H9 (cell line): ENCODE measurements around the gene ARHGAP10. TPM values are rescaled to one million over a fixed set of nuclear protein-coding genes. Genes with fewer than 3 reads are reported as not detected.

ENCODE experiments used
- DNase-seq: peaks from one replicate; pipeline ENCODE4 v3.0.0-alpha.2; 2017
- H2AFZ ChIP-seq: one replicate; pipeline ENCODE4 v1.6.1; 2013; ENCODE audit warnings: mild to moderate bottlenecking, low read length, control low read depth, moderate library complexity
- H2AK5ac ChIP-seq: 2 replicates; pipeline ENCODE4 v1.6.1; 2013; ENCODE audit warnings: low read length, control low read depth, mixed read lengths; ENCODE audit not compliant: insufficient read length
- H2BK120ac ChIP-seq: one replicate; pipeline ENCODE4 v1.6.1; 2013; ENCODE audit warnings: low read depth, mild to moderate bottlenecking, low read length, control low read depth, inconsistent platforms; ENCODE audit not compliant: poor library complexity, severe bottlenecking
- H2BK12ac ChIP-seq: 2 replicates; pipeline ENCODE4 v1.6.1; 2013; ENCODE audit warnings: low read length, control low read depth, mixed read lengths, low read depth; ENCODE audit not compliant: insufficient read length
- H2BK15ac ChIP-seq: 2 replicates; pipeline ENCODE4 v1.6.1; 2013; ENCODE audit warnings: low read depth, low read length, control low read depth
- H2BK20ac ChIP-seq: one replicate; pipeline ENCODE4 v1.6.1; 2013; ENCODE audit warnings: low read depth, mild to moderate bottlenecking, low read length, control low read depth, inconsistent platforms; ENCODE audit not compliant: poor library complexity, severe bottlenecking
- H2BK5ac ChIP-seq: 2 replicates; pipeline ENCODE4 v1.6.1; 2013; ENCODE audit warnings: low read length, control low read depth, mixed read lengths; ENCODE audit not compliant: insufficient read length
- H3K14ac ChIP-seq: 2 replicates; pipeline ENCODE4 v1.6.1; 2013; ENCODE audit warnings: low read length, control low read depth; ENCODE audit not compliant: insufficient read depth
- H3K18ac ChIP-seq: 2 replicates; pipeline ENCODE4 v1.6.1; 2013; ENCODE audit warnings: low read depth, mild to moderate bottlenecking, mixed read lengths, low read length, control low read depth; ENCODE audit not compliant: insufficient read length
- H3K23ac ChIP-seq: 2 replicates; pipeline ENCODE4 v1.6.1; 2013; ENCODE audit warnings: low read length, control low read depth, mixed read lengths, low read depth; ENCODE audit not compliant: insufficient read length
- H3K23me2 ChIP-seq: 2 replicates; pipeline ENCODE4 v1.6.1; 2013; ENCODE audit warnings: low read depth, mild to moderate bottlenecking, mixed read lengths, low read length, control low read depth; ENCODE audit not compliant: insufficient read length, poor library complexity, severe bottlenecking
- H3K27ac ChIP-seq: 2 replicates; pipeline ENCODE4 v1.5.1; 2013; ENCODE audit warnings: low read length, control low read depth, mixed read lengths, low read depth; ENCODE audit not compliant: insufficient read length
- H3K27me3 ChIP-seq: 2 replicates; pipeline ENCODE4 v1.6.1; 2013; ENCODE audit warnings: low read length, control low read depth, inconsistent platforms; ENCODE audit not compliant: insufficient read depth
- H3K4ac ChIP-seq: 2 replicates; pipeline ENCODE4 v1.6.1; 2013; ENCODE audit warnings: low read depth, mild to moderate bottlenecking, control low read depth, inconsistent platforms, low read length, moderate library complexity
- H3K4me1 ChIP-seq: 2 replicates; pipeline ENCODE4 v1.6.1; 2013; ENCODE audit warnings: low read length, control low read depth, inconsistent platforms; ENCODE audit not compliant: insufficient read depth
- H3K4me2 ChIP-seq: 2 replicates; pipeline ENCODE4 v1.6.1; 2013; ENCODE audit warnings: low read length, control low read depth, mixed read lengths; ENCODE audit not compliant: insufficient read length, insufficient read depth
- H3K56ac ChIP-seq: 2 replicates; pipeline ENCODE4 v1.6.1; 2013; ENCODE audit warnings: low read depth, mild to moderate bottlenecking, mixed read lengths, low read length, control low read depth; ENCODE audit not compliant: insufficient read length
- H3K79me1 ChIP-seq: 2 replicates; pipeline ENCODE4 v1.6.1; 2013; ENCODE audit warnings: low read depth, mild to moderate bottlenecking, moderate library complexity, low read length, control low read depth, inconsistent platforms; ENCODE audit not compliant: insufficient read depth, poor library complexity, severe bottlenecking
- H3K79me2 ChIP-seq: 2 replicates; pipeline ENCODE4 v1.6.1; 2013; ENCODE audit warnings: low read length, control low read depth, inconsistent platforms; ENCODE audit not compliant: insufficient read depth
- H3K9ac ChIP-seq: 2 replicates; pipeline ENCODE4 v1.6.1; 2013; ENCODE audit warnings: low read length, control low read depth, mixed read lengths; ENCODE audit not compliant: insufficient read length; ENCODE audit errors: extremely low read depth
- H3K9me3 ChIP-seq: one replicate; pipeline ENCODE4 v1.6.1; 2013; ENCODE audit warnings: low read depth, low read length, inconsistent platforms; ENCODE audit not compliant: control insufficient read depth
- H3T11ph ChIP-seq: one replicate; pipeline ENCODE4 v1.6.1; 2013; ENCODE audit warnings: mild to moderate bottlenecking, low read length, control low read depth, inconsistent platforms
- H4K20me1 ChIP-seq: one replicate; pipeline ENCODE4 v1.6.1; 2013; ENCODE audit not compliant: control insufficient read depth, insufficient read length, insufficient read depth
- H4K5ac ChIP-seq: 2 replicates; pipeline ENCODE4 v1.6.1; 2013; ENCODE audit warnings: low read depth, mild to moderate bottlenecking, mixed read lengths, low read length, control low read depth; ENCODE audit not compliant: insufficient read length
- H4K8ac ChIP-seq: replicated peaks from 2 replicates; pipeline ENCODE4 v1.6.1; 2013; ENCODE audit warnings: low read length, control low read depth, mixed read lengths, low read depth; ENCODE audit not compliant: insufficient read length
- H4K91ac ChIP-seq: 2 replicates; pipeline ENCODE4 v1.6.1; 2013; ENCODE audit warnings: low read depth, mild to moderate bottlenecking, moderate library complexity, mixed read lengths, low read length, control low read depth; ENCODE audit not compliant: insufficient read length
- H3K27ac Mint-ChIP-seq, 3 experiments: 2 replicates in 2 of 3; 3 replicates in 1 of 3; pipeline ENCODE4 v1.8.0; 2020 to 2021; ENCODE audit warnings: mixed read lengths in 3 of 3, mild to moderate bottlenecking in 1 of 3, moderate library complexity in 1 of 3
- H3K27me3 Mint-ChIP-seq: 2 replicates; pipeline ENCODE4 v1.8.0; 2021; ENCODE audit warnings: low read depth, mild to moderate bottlenecking, moderate library complexity, mixed read lengths
- H3K36me3 Mint-ChIP-seq, 3 experiments: 2 replicates in 2 of 3; 3 replicates in 1 of 3; pipeline ENCODE4 v1.8.0; 2020 to 2021; ENCODE audit warnings: low read depth in 3 of 3, mixed read lengths in 3 of 3; ENCODE audit not compliant: insufficient read depth in 1 of 3
- H3K4me1 Mint-ChIP-seq, 2 experiments: 2 replicates each; pipeline ENCODE4 v1.8.0; 2020; ENCODE audit warnings: mixed read lengths in 2 of 2
- H3K4me3 Mint-ChIP-seq, 2 experiments: 2 replicates in 1 of 2; 3 replicates in 1 of 2; pipeline ENCODE4 v1.8.0; 2020 to 2021; ENCODE audit warnings: mild to moderate bottlenecking in 2 of 2, mixed read lengths in 2 of 2, moderate library complexity in 1 of 2
- H3K9me3 Mint-ChIP-seq, 2 experiments: 2 replicates in 1 of 2; 3 replicates in 1 of 2; pipeline ENCODE4 v1.8.0; 2020; ENCODE audit warnings: mild to moderate bottlenecking in 2 of 2, mixed read lengths in 2 of 2, moderate library complexity in 1 of 2
- WGBS: extraction: QIAGEN DNeasy Blood & Tissue Kit; methylation state at CpG from one replicate; pipeline ENCODE4 v1.1.7; 2013; ENCODE audit warnings: missing lambda C conversion rate, low lambda C conversion rate, mixed read lengths; ENCODE audit not compliant: insufficient read length; ENCODE audit errors: extremely low coverage; 5-methylcytosine and 5-hydroxymethylcytosine counted together
- total RNA-seq: library from RNA; stranded (reverse); gene quantifications from 2 replicates; pipeline ENCODE4 v1.2.1, GENCODE V29; 2021
- TF ChIP-seq, protein P1 (sequence below): fragments of 200-600 bp; sonication (generic); conservative IDR thresholded peaks from 3 replicates; pipeline ENCODE4 v1.8.0; 2021; ENCODE audit warnings: antibody characterized with exemption, mild to moderate bottlenecking

ARHGAP10 gene
- total RNA-seq, 1 experiment from 2014 or later = 7.8 TPM

GRCh38 chr4:147778942-147779341 lies 47.1 kb downstream of the ARHGAP10 start:
- Histone ChIP-seq H3K9ac (no peak overlapping the region), H3K56ac (no peak overlapping the region), H2BK5ac (no peak overlapping the region), H4K5ac (no peak overlapping the region), H3K27me3 (no peaks in the 10 kb centered on the region), H2AK5ac (no peak overlapping the region), H4K20me1 (no peaks in the 10 kb centered on the region), H4K91ac (no peak overlapping the region), H3T11ph (no peak overlapping the region), H3K4me2 (no peak overlapping the region), H3K79me1 (no peaks in the 10 kb centered on the region), H3K23me2 (no peaks in the 10 kb centered on the region), H3K27ac (no peak overlapping the region), H3K14ac (no peak overlapping the region), H3K79me2 (no peaks in the 10 kb centered on the region), H2BK15ac (no peak overlapping the region), H2BK12ac (no peak overlapping the region), H4K8ac (no peak overlapping the region), H2BK20ac (no peak overlapping the region), H3K9me3 (no peaks in the 10 kb centered on the region), H2BK120ac (no peak overlapping the region), H3K4me1 (no peaks in the 10 kb centered on the region), H3K4ac (no peak overlapping the region), H2AFZ (no peak overlapping the region), H3K23ac (no peak overlapping the region), H3K18ac (no peak overlapping the region)
- Mint-ChIP-seq H3K4me3 (no peak overlapping the region), H3K36me3 (no peaks in the 10 kb centered on the region), H3K27me3 (no peaks in the 10 kb centered on the region), H3K4me1 (peaks cover 0 to 4% of the 10 kb centered on the region in 2 experiments; a peak in 1 of 4 replicates), H3K27ac (no peak overlapping the region), H3K9me3 (no peaks in the 10 kb centered on the region)
- no peak for DNase-seq
- 100% methylated on average over 2 of the region's 7 CpGs for WGBS
- TF ChIP-seq, protein P1, sequence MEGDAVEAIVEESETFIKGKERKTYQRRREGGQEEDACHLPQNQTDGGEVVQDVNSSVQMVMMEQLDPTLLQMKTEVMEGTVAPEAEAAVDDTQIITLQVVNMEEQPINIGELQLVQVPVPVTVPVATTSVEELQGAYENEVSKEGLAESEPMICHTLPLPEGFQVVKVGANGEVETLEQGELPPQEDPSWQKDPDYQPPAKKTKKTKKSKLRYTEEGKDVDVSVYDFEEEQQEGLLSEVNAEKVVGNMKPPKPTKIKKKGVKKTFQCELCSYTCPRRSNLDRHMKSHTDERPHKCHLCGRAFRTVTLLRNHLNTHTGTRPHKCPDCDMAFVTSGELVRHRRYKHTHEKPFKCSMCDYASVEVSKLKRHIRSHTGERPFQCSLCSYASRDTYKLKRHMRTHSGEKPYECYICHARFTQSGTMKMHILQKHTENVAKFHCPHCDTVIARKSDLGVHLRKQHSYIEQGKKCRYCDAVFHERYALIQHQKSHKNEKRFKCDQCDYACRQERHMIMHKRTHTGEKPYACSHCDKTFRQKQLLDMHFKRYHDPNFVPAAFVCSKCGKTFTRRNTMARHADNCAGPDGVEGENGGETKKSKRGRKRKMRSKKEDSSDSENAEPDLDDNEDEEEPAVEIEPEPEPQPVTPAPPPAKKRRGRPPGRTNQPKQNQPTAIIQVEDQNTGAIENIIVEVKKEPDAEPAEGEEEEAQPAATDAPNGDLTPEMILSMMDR = no peak
